Dendritic cell treated with granulocyte-macrophage colony-stimulating factor and Interleukin-4, amounts not matched to agents 40 ng/mL and 50 ng/mL, for 4 days (primary cell): ENCODE measurements around the gene FMNL2.

Experiments used
- H3K27ac Mint-ChIP-seq: one replicate; pipeline ENCODE4 v1.8.0; 2022; ENCODE audit warnings: mild to moderate bottlenecking, mixed read lengths
- H3K27me3 Mint-ChIP-seq: one replicate; pipeline ENCODE4 v1.8.0; 2022; ENCODE audit warnings: mild to moderate bottlenecking, mixed read lengths
- H3K36me3 Mint-ChIP-seq: one replicate; pipeline ENCODE4 v1.8.0; 2022; ENCODE audit warnings: low read depth, mixed read lengths
- H3K4me1 Mint-ChIP-seq: one replicate; pipeline ENCODE4 v1.8.0; 2022; ENCODE audit warnings: low read depth, mixed read lengths
- H3K4me3 Mint-ChIP-seq: one replicate; pipeline ENCODE4 v1.8.0; 2022; ENCODE audit warnings: mild to moderate bottlenecking, moderate library complexity, mixed read lengths
- H3K9me3 Mint-ChIP-seq: one replicate; pipeline ENCODE4 v1.8.0; 2022; ENCODE audit warnings: mixed read lengths
- intact Hi-C: fragments of 100-400 bp; cut with micrococcal nuclease; formaldehyde crosslinking; loops from one replicate; pipeline ENCODE4 v1.15.0; 2022

Gene FMNL2

DNA sequence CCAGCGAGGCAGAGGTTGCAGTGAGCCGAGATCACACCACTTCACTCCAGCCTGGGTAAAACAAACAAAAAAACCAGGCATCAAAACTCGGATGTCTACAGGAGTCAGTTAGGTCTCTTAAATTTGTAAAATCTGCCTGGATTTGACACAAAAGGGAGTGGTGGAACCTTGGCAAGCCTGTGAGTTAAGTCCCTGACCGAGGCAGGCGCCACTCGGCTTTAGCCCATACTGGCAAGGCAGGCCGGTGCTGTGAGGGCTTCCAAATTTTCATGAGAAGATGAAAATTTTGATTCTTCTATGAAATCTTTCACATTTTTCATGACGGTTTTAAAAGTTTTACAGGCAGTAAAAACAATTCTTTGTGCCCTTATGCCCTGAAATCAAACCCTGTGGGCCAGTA, 165.8 kb downstream of the FMNL2 start:
- H3K27ac Mint-ChIP-seq: peak overlapping the region; percentile 70
- intact Hi-C loops: no loop called here
- no peak overlapping the region for H3K4me3 Mint-ChIP-seq
- peaks cover 11% of the 10 kb centered on the region for H3K9me3 Mint-ChIP-seq
- H3K36me3 Mint-ChIP-seq: no peaks in the 10 kb centered on the region
- peaks cover 30% of the 10 kb centered on the region for H3K4me1 Mint-ChIP-seq
- no peaks in the 10 kb centered on the region for H3K27me3 Mint-ChIP-seq

- Mint-ChIP-seq H3K9me3 (peaks cover 11% of the 10 kb centered on the region), H3K4me3 (no peak overlapping the region), H3K27ac (no peak overlapping the region), H3K36me3 (no peaks in the 10 kb centered on the region), H3K27me3 (no peaks in the 10 kb centered on the region), H3K4me1 (peaks cover 30% of the 10 kb centered on the region)
- intact Hi-C loops: no loop called here
These were observed 166.7 kb downstream of the FMNL2 start for GRCh38 chr2:152501666-152502065.

- Mint-ChIP-seq H3K4me1 (peaks cover 13% of the 10 kb centered on the region), H3K36me3 (no peaks in the 10 kb centered on the region), H3K27ac (no peak overlapping the region), H3K4me3 (no peak overlapping the region), H3K9me3 (peaks cover 11% of the 10 kb centered on the region), H3K27me3 (no peaks in the 10 kb centered on the region)
- intact Hi-C loops: no loop called here
These were observed 169.6 kb downstream of the FMNL2 start for GRCh38 chr2:152504618-152505017.

- Mint-ChIP-seq H3K4me3 (no peak overlapping the region), H3K27ac (no peak overlapping the region), H3K9me3 (peaks cover 11% of the 10 kb centered on the region), H3K36me3 (no peaks in the 10 kb centered on the region), H3K4me1 (peaks cover 6% of the 10 kb centered on the region), H3K27me3 (no peaks in the 10 kb centered on the region)
- intact Hi-C loops: no loop called here
These were observed 170.5 kb downstream of the FMNL2 start for GRCh38 chr2:152505495-152505906.

- Mint-ChIP-seq H3K4me3 (no peak overlapping the region), H3K9me3 (peaks cover 11% of the 10 kb centered on the region), H3K27me3 (no peaks in the 10 kb centered on the region), H3K27ac (no peak overlapping the region), H3K36me3 (no peaks in the 10 kb centered on the region), H3K4me1 (peaks cover 6% of the 10 kb centered on the region)
- intact Hi-C loops: no loop called here
These were observed 171.9 kb downstream of the FMNL2 start for GRCh38 chr2:152506843-152507242.

GRCh38 chr2:152507907-152508306, 172.9 kb downstream of the FMNL2 start:
- intact Hi-C loops: no loop called here
- Mint-ChIP-seq H3K27me3 (no peaks in the 10 kb centered on the region), H3K4me1 (peaks cover 6% of the 10 kb centered on the region), H3K36me3 (no peaks in the 10 kb centered on the region), H3K27ac (no peak overlapping the region), H3K9me3 (peaks cover 4% of the 10 kb centered on the region), H3K4me3 (no peak overlapping the region)

- no peaks in the 10 kb centered on the region for H3K9me3 Mint-ChIP-seq
- H3K27ac Mint-ChIP-seq: no peak overlapping the region
- no peaks in the 10 kb centered on the region for H3K27me3 Mint-ChIP-seq
- no peak overlapping the region for H3K4me3 Mint-ChIP-seq
- H3K4me1 Mint-ChIP-seq: peaks cover 6% of the 10 kb centered on the region
- intact Hi-C loops: no loop called here
- H3K36me3 Mint-ChIP-seq: no peaks in the 10 kb centered on the region
These were observed 173.5 kb downstream of the FMNL2 start for GRCh38 chr2:152508446-152508845.

DNA sequence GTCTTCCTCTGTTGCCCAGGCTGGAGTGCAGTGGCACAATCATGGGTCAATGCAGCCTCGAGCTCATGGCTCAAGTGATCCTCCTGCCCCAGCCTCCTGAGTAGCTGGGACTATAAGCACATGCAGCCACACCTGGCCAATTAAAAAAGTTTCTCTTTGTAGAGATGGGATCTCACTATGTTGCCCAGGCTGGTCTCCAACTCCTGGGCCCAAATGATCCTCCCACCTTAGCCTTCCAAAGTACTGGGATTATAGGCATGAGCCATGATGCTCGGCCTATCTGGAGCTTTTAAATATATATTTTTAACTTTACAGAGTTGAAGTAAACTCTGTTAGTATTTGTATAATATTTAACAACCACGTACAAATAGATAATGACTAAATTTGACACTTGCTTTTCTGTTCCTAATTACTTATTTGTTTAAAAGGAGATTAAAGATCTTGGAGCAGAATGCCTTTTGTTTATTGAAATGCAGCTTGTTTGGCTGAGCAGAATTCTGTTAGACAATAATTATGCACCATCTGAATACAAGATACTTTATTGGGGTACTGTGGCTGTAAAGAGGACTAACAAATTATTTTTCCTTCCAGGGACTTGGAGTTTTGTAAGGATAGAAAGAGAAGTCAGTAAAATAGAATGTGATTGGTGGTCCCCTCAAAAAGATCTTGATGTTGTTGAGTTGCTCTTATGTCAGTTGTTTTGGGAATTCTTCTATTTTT, 175.0 kb downstream of the FMNL2 start:
- intact Hi-C loops: no loop called here
- H3K27ac Mint-ChIP-seq: no peak overlapping the region

DNA sequence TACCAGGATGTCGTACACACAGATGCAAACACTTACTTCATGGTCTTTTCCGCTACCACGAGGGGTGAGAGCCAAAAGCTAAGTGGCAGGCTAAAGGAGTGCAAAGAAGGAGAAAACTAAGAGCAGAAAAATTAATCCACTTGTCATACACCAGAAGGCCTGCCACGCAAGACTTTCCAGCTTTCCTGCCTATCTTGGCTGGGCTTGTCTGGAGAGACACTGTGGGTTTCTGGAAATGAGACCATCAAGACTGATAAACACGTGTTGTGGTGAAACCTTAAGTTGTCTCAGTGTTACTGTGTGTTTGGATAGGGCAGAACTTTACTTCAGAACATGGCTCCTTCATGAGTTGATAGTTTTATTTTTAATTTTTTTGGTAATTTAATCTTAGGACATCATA, 175.6 kb downstream of the FMNL2 start:
- no peak overlapping the region for H3K27ac Mint-ChIP-seq
- peaks cover 6% of the 10 kb centered on the region for H3K4me1 Mint-ChIP-seq
- H3K4me3 Mint-ChIP-seq: no peak overlapping the region
- intact Hi-C loops: no loop called here
- H3K27me3 Mint-ChIP-seq: no peaks in the 10 kb centered on the region
- no peaks in the 10 kb centered on the region for H3K9me3 Mint-ChIP-seq
- no peaks in the 10 kb centered on the region for H3K36me3 Mint-ChIP-seq

More for the DNA sequence above, 175.0 kb downstream of the FMNL2 start:
- H3K27me3 Mint-ChIP-seq: no peaks in the 10 kb centered on the region
- no peaks in the 10 kb centered on the region for H3K9me3 Mint-ChIP-seq
- peaks cover 6% of the 10 kb centered on the region for H3K4me1 Mint-ChIP-seq
- no peak overlapping the region for H3K4me3 Mint-ChIP-seq
- no peaks in the 10 kb centered on the region for H3K36me3 Mint-ChIP-seq

DNA sequence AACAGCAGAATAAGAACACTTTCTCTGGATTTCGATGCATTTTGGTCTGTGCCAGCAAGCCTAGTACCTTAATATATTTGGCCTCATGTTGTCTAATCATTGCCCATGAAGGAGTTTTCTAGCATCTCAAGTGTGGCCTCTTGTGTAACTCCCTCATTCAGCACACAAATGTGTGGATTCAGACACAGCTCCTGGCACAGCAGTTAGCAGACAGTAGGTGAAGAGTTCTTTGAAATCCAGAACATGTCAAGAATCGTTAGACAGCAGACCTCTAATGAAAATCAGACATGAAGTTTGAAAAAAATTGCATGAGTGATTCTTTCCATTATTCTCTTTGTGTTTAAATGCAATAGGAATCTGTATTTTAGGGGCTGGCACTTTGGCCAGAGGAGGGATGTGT, 177.0 kb downstream of the FMNL2 start:
- Mint-ChIP-seq H3K36me3 (no peaks in the 10 kb centered on the region), H3K4me3 (no peak overlapping the region), H3K27ac (no peak overlapping the region), H3K4me1 (peaks cover 6% of the 10 kb centered on the region), H3K9me3 (no peaks in the 10 kb centered on the region), H3K27me3 (no peaks in the 10 kb centered on the region)
- intact Hi-C loops: no loop called here

DNA sequence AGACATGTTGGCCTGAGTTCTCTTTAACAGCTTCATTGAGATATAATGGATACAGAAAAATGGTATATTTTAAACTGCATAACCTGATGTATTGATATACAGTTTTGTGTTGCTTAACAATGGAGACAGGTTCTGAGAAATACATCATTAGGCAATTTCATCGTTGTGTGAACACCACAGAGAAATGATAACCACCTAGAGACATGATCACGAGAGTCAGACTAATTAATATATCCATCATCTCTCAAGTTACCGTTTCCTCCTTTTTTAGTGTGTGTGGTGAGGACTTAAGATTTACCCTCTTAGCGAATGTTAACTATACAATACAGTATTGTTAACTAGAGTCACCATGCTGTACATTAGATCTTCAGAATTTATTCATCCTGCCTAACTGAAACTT, 178.1 kb downstream of the FMNL2 start:
- no peaks in the 10 kb centered on the region for H3K36me3 Mint-ChIP-seq
- H3K4me3 Mint-ChIP-seq: no peak overlapping the region
- H3K9me3 Mint-ChIP-seq: no peaks in the 10 kb centered on the region

GRCh38 chr2:152513681-152514080, 178.7 kb downstream of the FMNL2 start:
- Mint-ChIP-seq H3K4me1 (no peaks in the 10 kb centered on the region), H3K27me3 (no peaks in the 10 kb centered on the region), H3K9me3 (no peaks in the 10 kb centered on the region), H3K27ac (no peak overlapping the region), H3K36me3 (no peaks in the 10 kb centered on the region), H3K4me3 (no peak overlapping the region)
- intact Hi-C loops: no loop called here

More for the DNA sequence above, 178.1 kb downstream of the FMNL2 start:
- peaks cover 6% of the 10 kb centered on the region for H3K4me1 Mint-ChIP-seq
- no peak overlapping the region for H3K27ac Mint-ChIP-seq
- intact Hi-C loops: no loop called here
- H3K27me3 Mint-ChIP-seq: no peaks in the 10 kb centered on the region

- intact Hi-C loops: no loop called here
- Mint-ChIP-seq H3K4me3 (no peak overlapping the region), H3K27ac (no peak overlapping the region), H3K9me3 (no peaks in the 10 kb centered on the region), H3K4me1 (no peaks in the 10 kb centered on the region), H3K36me3 (no peaks in the 10 kb centered on the region), H3K27me3 (no peaks in the 10 kb centered on the region)
These were observed 183.1 kb downstream of the FMNL2 start for GRCh38 chr2:152518034-152518433.

DNA sequence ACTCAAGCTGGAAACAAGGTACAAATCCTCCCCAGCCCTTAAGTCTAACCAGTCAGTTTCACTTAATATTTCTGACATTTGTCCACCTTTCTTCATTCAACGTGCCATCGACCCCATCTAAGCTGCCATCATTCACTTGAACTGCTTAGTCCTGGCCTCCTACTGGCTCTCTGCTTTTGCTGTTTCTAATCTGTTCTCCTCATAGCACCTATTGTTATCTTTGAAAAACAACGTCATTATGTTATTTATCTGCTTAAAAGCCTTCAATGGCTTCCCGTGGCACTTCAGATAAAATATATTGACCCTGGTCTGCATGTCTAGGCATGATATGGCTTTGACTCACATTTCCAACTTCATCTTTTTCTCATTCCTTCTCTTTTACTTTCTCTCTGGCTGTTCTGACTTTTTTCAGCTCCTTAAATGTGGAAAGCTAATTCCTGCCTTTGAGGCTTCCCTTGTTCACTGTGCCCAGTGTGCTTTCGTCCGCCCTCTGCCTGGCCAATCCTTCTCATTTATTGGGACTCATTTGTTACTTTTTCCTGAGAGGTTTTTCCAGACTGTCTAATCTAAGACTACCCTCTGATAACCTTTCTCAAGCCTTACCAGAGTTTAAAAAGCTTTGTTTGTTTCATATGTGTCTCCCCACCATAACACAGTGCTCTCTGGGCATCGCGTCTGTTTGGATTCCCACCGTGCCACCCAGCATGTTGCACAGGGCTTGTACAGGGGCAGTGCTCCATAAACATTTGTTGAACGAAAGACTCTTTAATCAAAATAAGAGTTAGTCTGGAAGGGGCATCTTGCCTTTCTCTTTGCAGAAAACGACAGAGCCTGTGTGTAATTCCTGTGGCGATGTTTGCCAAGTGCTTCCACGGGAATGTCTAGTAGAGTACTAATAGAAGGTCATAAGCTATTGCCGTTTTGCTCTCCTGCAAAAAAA, 183.9 kb downstream of the FMNL2 start:
- intact Hi-C loops: no loop called here
- Mint-ChIP-seq H3K27ac (no peak overlapping the region), H3K4me3 (no peak overlapping the region), H3K9me3 (no peaks in the 10 kb centered on the region), H3K36me3 (no peaks in the 10 kb centered on the region), H3K4me1 (no peaks in the 10 kb centered on the region), H3K27me3 (no peaks in the 10 kb centered on the region)
